ENCODE measurements around the gene SLCO1B3.

DNA sequence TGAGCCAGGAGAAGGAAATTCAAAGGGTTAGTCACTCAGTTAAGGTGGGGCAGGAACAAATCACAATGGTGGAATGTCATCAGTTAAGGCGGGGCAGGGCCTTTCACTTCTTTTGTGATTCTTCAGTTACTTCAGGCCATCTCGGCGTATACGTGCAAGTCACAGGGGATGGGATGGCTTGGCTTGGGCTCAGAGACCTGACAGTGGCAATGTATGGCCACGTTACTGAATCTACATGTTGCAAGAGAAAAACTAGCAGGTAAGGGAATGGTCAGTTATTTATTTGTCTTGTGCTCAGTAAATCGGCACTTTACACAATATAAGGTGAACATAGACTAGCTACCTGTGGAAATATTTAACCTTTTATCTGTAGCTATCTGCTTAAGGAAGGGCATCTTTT, 11.9 kb downstream of the SLCO1B3 start:
- TF ChIP-seq EP300 (IDR thresholded peaks at IDR 0.05) (no peak), POLR2A (IDR thresholded peaks at IDR 0.05) (no peak)

Data from sigmoid colon (tissue), 4 donors.